ENCODE data around the gene GHR.

Gene GHR

GRCh38 chr5:42500003-42500599 lies 76.9 kb downstream of the GHR start:
- H3K4me3 ChIP-seq (ENCODE audit: low read depth, low read length), result no peak overlapping the region
- TF ChIP-seq CTCF (IDR thresholded peaks at IDR 0.05; ENCODE audit: insufficient read depth, low read length, missing control alignments), result no peak
- POLR2A ChIA-PET, result no interaction called here
- CTCF ChIA-PET, result no interaction called here
- DNase-seq (ENCODE audit: low read depth, low spot score), result no peak

- POLR2A ChIA-PET, result no interaction called here
- CTCF ChIA-PET, result no interaction called here
Observed at GRCh38 chr5:42502613-42503470, 79.6 kb downstream of the GHR start.

GRCh38 chr5:42506662-42507061 lies 83.4 kb downstream of the GHR start:
- DNase-seq (ENCODE audit: low read depth, low spot score), result no peak
- no peak overlapping the region for H3K4me3 ChIP-seq (ENCODE audit: low read depth, low read length)
- ChIA-PET POLR2A (no interaction called here), CTCF (no interaction called here)
- TF ChIP-seq CTCF (IDR thresholded peaks at IDR 0.05; ENCODE audit: insufficient read depth, low read length, missing control alignments), result no peak

More at GRCh38 chr5:42502613-42503470, 79.6 kb downstream of the GHR start:
- no peak overlapping the region for H3K4me3 ChIP-seq (ENCODE audit: low read depth, low read length)
- no peak for DNase-seq (ENCODE audit: low read depth, low spot score)
- TF ChIP-seq CTCF (IDR thresholded peaks at IDR 0.05; ENCODE audit: insufficient read depth, low read length, missing control alignments), result no peak

- ChIA-PET CTCF (no interaction called here), POLR2A (no interaction called here)
- no peak overlapping the region for H3K4me3 ChIP-seq (ENCODE audit: low read depth, low read length)
- no peak for TF ChIP-seq CTCF (IDR thresholded peaks at IDR 0.05; ENCODE audit: insufficient read depth, low read length, missing control alignments)
- DNase-seq (ENCODE audit: low read depth, low spot score), result no peak
Observed at GRCh38 chr5:42507451-42508097, 84.3 kb downstream of the GHR start.

- ChIA-PET CTCF (no interaction called here), POLR2A (no interaction called here)
- no peak for DNase-seq (ENCODE audit: low read depth, low spot score)
Observed at GRCh38 chr5:42513246-42513645, 90.0 kb downstream of the GHR start.

More at GRCh38 chr5:42513246-42513645, 90.0 kb downstream of the GHR start:
- TF ChIP-seq CTCF (IDR thresholded peaks at IDR 0.05; ENCODE audit: insufficient read depth, low read length, missing control alignments), result no peak
- H3K4me3 ChIP-seq (ENCODE audit: low read depth, low read length), result no peak overlapping the region

Measured in AG04449 (cell line).